Measurements from ENCODE around the gene RWDD3. TPM values are rescaled to one million over a fixed set of nuclear protein-coding genes. Genes with fewer than 3 reads are reported as not detected.

Gene RWDD3
- total and polyA plus RNA-seq, 2 of the 13 experiments (the other 11 are each of a cell fraction or from before 2014, with no cell fraction given), result 18.3 to 21.2 TPM

DNA sequence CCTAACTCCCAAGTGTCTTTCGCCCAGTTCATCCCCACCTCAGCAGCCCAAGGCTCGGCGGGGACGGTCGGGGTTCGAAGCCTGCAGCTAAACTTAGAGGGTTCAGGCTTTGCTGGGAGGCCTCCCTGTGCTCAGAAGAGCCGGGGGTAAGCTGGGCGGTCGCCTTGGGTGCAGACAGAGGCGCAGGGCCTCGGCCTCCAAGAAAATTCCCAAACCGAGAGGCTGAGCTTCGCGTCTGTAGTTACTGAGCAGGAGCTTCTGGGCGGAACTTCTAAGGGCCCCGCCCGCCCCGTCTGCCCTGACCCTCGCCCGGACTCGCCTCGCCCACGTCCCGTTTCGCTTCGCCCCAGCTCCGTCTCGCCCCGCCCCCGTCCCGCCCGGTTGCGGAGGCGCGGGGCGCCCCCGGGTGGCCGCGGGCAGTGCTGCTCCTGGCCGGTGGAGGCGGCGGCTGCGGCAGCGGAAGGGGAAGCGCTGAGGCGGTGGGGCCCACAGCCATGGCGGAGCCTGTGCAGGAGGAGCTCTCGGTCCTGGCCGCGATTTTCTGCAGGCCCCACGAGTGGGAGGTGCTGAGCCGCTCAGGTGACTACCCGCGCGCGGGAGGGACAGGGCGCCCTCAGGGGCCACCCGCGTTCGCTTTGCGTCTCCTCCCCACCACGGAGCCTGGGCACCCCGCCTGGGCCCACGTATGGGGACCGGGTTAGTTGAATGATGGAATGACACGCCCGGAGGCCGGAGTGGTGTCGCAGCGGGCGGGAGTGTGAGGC, at the start of gene RWDD3 (continued):
- TF ChIP-seq, protein P1, sequence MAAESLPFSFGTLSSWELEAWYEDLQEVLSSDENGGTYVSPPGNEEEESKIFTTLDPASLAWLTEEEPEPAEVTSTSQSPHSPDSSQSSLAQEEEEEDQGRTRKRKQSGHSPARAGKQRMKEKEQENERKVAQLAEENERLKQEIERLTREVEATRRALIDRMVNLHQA (CRISPR knock-in tag; IDR thresholded peaks at IDR 0.05), result no peak
- TF ChIP-seq XRCC5 (optimal IDR thresholded peaks at IDR 0.05; ENCODE audit: low read length) (peak; percentile 76), ZNF264 (CRISPR knock-in tag; IDR thresholded peaks at IDR 0.05) (no peak), YEATS4 (CRISPR knock-in tag; IDR thresholded peaks at IDR 0.05; ENCODE audit: borderline replicate concordance) (peak; percentile 69; the same call in 1 of the 2 replicates), MTA3 (CRISPR knock-in tag; IDR thresholded peaks at IDR 0.05) (no peak), ETV6 (CRISPR knock-in tag; conservative IDR thresholded peaks at IDR 0.05) (peak; percentile 70; the same call in 1 of the 2 replicates), HES4 (CRISPR knock-in tag; IDR thresholded peaks at IDR 0.05; ENCODE audit: borderline replicate concordance) (peak; percentile 73; the same call in 1 of the 2 replicates), ZNF564 (CRISPR knock-in tag; IDR thresholded peaks at IDR 0.05) (0 out of 2 replicates have a peak, but pooled peaks have one; percentile 38), SAFB2 (CRISPR knock-in tag; IDR thresholded peaks at IDR 0.05; ENCODE audit: borderline replicate concordance, low read depth) (no peak), ARHGAP35 (CRISPR knock-in tag; IDR thresholded peaks at IDR 0.05; ENCODE audit: borderline replicate concordance) (peak; percentile 73; the same call in 1 of the 2 replicates), HNRNPLL (IDR thresholded peaks at IDR 0.05; ENCODE audit: low read depth, low read length, poor library complexity, severe bottlenecking) (peak; percentile 91), ZNF709 (CRISPR knock-in tag; IDR thresholded peaks at IDR 0.05) (0 out of 2 replicates have a peak, but pooled peaks have one; percentile 48), ZNF33B (CRISPR knock-in tag; IDR thresholded peaks at IDR 0.05) (no peak), ZNF580 (CRISPR knock-in tag; IDR thresholded peaks at IDR 0.05; ENCODE audit: borderline replicate concordance, low read depth) (peak; percentile 23; the same call in 1 of the 2 replicates), SALL2 (CRISPR knock-in tag; IDR thresholded peaks at IDR 0.05) (peak; percentile 91), ZNF337 (CRISPR knock-in tag; IDR thresholded peaks at IDR 0.05; ENCODE audit: borderline replicate concordance, low read depth) (0 out of 2 replicates have a peak, but pooled peaks have one; percentile 65), POGZ (CRISPR knock-in tag; IDR thresholded peaks at IDR 0.05) (peak; percentile 66), ZNF766 (CRISPR knock-in tag; IDR thresholded peaks at IDR 0.05; ENCODE audit: borderline replicate concordance) (no peak), ZNF563 (CRISPR knock-in tag; IDR thresholded peaks at IDR 0.05) (peak; percentile 56; the same call in 1 of the 2 replicates), PLRG1 (conservative IDR thresholded peaks at IDR 0.05) (no peak), ZNF713 (CRISPR knock-in tag; IDR thresholded peaks at IDR 0.05) (no peak), PRMT3 (CRISPR knock-in tag; IDR thresholded peaks at IDR 0.05; ENCODE audit: borderline replicate concordance, low read depth) (no peak), ERF (CRISPR knock-in tag; IDR thresholded peaks at IDR 0.05) (peak; percentile 72)
- TF ChIP-seq, protein P2, sequence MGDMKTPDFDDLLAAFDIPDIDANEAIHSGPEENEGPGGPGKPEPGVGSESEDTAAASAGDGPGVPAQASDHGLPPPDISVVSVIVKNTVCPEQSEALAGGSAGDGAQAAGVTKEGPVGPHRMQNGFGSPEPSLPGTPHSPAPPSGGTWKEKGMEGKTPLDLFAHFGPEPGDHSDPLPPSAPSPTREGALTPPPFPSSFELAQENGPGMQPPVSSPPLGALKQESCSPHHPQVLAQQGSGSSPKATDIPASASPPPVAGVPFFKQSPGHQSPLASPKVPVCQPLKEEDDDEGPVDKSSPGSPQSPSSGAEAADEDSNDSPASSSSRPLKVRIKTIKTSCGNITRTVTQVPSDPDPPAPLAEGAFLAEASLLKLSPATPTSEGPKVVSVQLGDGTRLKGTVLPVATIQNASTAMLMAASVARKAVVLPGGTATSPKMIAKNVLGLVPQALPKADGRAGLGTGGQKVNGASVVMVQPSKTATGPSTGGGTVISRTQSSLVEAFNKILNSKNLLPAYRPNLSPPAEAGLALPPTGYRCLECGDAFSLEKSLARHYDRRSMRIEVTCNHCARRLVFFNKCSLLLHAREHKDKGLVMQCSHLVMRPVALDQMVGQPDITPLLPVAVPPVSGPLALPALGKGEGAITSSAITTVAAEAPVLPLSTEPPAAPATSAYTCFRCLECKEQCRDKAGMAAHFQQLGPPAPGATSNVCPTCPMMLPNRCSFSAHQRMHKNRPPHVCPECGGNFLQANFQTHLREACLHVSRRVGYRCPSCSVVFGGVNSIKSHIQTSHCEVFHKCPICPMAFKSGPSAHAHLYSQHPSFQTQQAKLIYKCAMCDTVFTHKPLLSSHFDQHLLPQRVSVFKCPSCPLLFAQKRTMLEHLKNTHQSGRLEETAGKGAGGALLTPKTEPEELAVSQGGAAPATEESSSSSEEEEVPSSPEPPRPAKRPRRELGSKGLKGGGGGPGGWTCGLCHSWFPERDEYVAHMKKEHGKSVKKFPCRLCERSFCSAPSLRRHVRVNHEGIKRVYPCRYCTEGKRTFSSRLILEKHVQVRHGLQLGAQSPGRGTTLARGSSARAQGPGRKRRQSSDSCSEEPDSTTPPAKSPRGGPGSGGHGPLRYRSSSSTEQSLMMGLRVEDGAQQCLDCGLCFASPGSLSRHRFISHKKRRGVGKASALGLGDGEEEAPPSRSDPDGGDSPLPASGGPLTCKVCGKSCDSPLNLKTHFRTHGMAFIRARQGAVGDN (CRISPR knock-in tag; IDR thresholded peaks at IDR 0.05), result peak; percentile 86
- TF ChIP-seq, protein P3, sequence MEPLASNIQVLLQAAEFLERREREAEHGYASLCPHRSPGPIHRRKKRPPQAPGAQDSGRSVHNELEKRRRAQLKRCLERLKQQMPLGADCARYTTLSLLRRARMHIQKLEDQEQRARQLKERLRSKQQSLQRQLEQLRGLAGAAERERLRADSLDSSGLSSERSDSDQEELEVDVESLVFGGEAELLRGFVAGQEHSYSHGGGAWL (CRISPR knock-in tag; IDR thresholded peaks at IDR 0.05), result peak; percentile 51; the same call in 1 of the 2 replicates

Data from HepG2 (cell line).